SKM-1 treated with dmso at 0.1 percent for 144 hours (cell line): ENCODE results near the gene MCTP1.

Experiments used
- DNase-seq: peaks from one replicate; lab custom pipeline; 2025; ENCODE audit not compliant: unreplicated experiment; lab: John Stamatoyannopoulos, UW

The MCTP1 gene

DNA sequence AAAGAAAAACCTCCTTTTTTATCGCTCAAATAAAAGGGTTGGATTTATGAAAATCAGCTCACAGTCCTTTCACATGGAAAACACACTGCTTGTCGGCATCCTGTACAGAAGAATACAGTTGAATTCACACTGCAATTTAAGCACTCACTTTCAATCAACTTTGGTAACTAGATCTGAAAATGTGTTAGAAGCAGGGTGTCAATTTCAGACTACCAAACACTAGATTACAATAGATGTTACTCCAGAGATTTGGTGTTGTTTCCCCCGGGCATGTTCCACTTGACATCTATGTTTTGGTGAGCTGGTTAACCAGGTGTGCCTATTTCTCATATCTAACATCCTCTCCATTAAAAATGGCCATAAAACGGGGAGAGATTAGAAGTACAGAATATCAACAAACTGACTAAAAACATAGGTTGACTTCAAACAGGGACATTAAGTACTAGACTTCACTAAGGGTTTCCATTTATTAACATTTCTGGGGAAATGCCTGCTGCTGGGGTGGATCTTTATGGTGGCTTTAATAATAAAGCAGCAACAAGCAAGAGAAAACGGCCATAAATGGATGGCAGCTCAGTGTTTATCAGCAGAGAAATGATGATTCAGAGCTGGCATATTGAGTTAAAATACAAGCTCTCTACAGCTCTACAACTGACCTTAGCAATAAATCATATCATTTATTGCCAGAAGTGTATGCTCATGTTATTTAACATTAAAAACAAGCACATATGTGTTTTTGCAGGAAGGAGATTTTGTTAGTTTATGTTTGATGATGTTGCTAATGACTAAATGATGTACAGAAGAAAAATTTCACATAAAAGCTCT is 507.6 kb downstream of the MCTP1 start:
- DNase-seq = no peak

DNA sequence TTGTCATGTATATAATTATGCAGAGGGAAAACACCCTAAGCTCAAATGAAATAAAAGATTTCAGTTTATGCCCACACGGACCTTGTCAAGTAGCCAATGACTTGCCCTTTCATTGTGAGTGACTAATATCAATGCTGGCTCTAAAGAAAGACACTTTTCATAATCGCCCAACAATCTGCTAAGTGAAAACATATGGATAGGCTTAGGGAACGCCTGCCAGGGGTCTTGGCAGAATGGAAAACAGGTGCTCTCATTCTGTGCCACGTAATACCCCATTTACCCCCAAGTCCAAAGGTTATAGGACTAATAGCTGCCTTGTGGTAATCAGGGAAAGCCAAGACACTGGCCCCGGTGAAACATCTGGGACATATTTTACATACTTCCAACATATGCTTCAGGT is 508.7 kb downstream of the MCTP1 start:
- no peak for DNase-seq

DNA sequence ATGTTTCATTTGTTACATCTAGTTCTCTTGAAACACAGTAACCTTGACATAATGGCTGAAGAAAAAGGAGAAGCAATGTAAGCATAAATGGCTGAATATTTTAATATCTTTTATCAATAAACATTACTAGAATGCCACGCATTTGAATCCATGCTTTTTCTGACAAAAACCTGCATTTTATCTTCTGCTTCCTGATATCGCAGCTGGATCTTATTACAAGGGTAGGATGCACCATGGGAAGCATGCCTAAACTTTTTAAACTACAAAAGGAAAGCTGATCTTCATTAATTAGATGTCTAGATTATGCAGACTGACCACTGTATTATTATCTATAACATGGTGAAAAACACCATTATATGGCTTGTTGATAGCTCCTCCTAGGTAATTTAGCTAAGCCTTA is 509.8 kb downstream of the MCTP1 start:
- DNase-seq = no peak

DNA sequence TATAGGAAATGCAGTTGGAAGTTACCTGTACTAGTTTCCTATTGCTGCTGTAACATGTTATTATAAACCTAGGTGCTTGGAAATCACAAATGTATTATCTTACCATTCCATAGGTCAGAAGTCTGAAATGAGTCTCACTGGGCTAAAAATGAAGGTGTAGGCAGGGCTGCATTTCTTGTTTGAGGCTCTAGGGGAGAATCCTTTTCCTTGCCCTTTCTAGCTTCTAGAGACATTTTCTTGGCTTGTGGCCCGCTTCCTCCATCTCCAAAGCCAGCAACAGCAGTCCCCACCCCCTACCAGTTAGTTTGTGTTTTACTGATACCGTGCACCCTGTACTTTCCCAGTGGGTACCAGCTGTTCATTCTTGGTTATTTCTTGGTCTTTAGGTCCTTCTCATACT is 513.2 kb downstream of the MCTP1 start:
- no peak for DNase-seq

DNA sequence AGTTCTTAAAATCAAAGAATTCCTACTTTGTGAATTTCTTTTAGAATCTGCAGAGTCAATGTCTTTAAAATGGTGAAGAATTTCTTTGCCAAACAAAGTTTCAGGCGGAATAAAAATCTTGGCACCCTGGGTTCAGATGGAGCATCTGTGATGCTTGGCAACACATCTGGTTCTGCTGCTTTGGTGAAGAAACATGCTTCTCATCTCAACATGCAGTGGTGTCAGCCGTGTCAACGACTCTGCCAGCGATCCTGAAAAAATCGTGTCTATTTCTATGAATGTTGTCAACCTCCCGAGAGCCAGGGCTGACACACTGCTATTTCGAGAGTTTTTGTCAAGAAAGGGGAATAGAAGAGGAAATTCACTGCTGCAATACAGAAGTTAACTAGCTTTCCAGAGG is 514.9 kb downstream of the MCTP1 start:
- no peak for DNase-seq

DNA sequence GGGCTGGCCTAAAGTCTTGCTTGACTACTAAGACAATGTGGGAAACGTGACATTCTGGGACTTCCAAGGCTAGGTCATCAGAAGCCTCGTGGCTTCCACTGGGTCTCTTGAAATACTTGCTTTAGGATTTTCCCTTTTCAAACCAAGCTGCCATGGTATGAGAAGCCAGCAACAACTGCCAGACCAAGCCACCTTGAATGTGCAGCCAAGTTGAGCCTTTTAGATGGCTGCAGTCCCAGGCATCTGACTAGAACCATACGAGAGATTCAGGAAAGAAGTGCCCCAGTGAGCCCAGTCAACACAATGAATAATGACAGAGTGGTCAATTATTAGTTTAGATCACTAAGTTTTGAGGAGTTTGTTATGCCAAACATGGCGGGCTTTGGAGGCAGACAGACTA is 523.1 kb downstream of the MCTP1 start:
- DNase-seq = no peak

DNA sequence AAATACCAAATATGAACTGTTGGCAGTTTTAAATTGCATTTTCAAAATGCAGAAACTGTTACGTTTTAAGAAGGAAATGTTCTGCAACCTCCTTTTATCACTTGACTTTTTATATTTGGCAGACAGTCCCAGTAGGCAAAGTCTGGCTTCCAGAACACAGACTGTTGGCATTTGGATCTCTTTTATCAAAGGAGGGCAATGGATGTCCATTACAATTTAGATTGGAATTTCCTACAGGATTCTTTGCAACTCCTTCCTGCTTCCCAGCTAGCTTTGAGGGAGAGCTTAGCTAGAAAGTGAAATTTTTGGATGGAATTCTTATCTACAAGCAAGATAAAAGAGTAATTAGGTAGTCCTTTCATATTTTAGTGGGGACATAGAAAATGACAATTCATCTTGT is 523.8 kb downstream of the MCTP1 start:
- no peak for DNase-seq

DNA sequence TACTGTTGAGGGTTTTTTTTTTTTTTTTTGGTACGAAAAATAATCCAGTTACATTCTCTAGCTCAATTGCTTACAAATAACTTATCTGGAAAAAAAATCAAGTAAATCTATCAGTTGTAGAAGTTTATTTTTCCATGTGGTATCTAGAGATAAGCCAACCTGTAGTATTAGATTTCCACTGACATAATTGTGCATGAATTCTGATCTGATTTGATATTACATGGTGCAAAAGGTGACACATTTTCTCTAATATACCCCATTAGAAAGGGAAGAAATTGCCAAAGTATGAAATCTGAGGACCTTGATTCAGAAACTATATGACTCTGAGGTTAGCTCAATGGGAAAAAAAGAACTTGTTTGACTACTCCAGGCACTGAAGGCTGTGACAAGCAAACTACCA is 524.9 kb downstream of the MCTP1 start:
- DNase-seq = no peak

DNA sequence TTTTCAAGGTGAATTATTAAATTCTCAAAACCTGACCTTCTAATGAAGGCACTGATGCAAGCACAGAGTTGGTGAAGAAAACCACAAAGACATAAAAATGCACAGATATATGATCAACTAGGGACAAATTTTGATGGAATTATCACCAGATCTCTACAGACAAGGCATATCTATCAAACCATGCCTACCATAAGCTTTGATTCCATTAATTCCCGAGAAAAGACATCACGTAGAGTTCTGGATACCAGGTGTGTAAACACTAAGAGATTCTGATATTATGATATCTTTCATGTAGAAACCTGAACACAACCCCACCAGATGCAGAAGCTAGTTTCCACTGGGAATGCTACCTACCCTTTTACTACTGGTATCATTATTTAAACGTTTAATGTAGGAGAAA is 525.9 kb downstream of the MCTP1 start:
- no peak for DNase-seq

DNA sequence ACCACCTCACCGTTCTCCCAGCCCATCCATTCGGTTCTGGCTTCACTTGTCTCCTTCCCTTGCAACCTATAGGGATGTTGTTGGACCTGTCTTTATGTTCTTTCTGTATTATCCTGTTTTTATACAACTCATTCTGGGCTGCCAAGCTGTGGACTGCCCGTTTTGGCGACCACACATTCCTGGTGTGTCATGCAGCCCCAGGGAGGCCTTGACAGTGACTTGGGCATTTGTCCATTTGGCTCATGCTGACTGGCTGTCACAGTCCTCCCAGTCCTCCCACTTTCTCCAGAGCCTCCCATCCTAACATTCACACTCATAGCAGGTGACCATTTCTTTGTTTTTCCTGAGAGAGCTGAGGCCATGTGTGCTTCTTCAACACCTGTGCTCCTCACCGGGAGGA is 530.1 kb downstream of the MCTP1 start:
- DNase-seq = no peak

DNA sequence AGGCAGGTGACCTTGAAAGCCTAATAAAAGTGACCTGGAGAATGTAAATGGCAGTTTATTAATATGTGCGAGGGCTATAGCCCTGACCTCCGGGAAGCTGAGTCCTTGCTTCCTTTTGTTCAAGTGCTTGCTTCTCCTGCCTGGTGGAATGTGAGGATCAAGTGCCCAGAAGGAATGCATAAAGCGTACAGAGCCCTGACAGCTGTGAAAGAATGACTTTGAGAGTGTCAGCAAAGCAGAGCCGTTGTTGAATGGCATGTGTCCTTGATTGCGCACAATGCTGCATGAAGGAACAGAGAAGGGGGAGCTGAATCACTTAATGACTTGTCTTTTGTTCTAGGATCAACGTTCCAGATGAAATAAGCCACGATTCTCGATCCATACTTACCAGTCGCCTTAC is 533.4 kb downstream of the MCTP1 start:
- no peak for DNase-seq

DNA sequence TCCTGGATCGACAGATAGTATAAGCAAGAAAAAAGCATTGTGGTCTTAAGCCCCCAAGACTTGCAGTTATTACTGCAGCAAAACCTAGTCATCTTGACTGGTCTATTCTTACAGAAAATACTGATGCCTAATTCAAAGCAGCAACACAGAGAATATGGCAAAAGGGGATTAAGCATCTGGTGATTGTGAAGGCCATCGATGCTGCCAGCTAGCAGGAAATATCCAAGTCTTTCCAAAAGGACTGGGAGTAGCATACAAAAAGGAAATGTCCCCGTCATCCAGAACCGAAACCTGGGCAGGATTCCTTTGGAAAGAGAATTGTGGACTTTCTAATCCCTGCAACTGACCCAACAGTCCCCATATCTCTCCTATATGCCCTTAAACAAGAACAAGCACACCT is 534.2 kb downstream of the MCTP1 start:
- DNase-seq = no peak

DNA sequence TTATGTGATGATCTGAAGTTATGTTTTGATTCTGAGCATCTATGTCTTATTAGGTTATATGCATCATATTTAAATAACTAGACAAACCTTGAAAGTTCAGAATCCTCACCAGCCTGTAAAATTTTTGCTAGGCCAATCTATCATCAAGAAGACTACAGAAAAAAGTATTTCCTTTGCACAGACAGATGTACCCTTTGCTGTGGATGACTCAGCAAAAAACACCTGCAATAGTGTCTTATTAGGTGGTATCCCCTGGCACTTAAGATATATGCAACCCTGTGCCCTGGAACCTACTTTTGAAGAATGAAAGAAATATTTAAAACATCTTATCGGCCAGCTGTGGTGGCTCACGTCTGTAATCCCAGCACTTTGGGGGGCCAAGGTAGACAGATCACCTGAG is 535.9 kb downstream of the MCTP1 start:
- DNase-seq = no peak

DNA sequence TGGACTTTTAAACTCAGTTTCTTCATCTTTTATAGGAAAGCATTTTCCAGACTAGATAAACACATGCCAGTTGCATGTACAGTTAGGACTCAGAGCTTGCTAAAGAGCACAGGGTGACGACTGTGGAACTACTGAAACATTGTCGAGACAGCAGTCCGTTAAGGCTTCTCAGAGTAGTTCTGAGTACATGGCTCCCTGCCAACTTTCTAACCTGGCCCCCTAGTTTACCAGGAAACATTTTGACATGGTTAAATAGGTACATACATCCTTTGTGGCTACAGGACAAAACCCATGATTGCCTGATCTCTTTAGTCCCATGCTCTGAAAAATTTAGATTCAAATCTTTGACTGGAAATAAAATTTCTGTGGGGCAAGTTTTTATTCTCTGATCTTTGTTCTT is 536.7 kb downstream of the MCTP1 start:
- no peak for DNase-seq

DNA sequence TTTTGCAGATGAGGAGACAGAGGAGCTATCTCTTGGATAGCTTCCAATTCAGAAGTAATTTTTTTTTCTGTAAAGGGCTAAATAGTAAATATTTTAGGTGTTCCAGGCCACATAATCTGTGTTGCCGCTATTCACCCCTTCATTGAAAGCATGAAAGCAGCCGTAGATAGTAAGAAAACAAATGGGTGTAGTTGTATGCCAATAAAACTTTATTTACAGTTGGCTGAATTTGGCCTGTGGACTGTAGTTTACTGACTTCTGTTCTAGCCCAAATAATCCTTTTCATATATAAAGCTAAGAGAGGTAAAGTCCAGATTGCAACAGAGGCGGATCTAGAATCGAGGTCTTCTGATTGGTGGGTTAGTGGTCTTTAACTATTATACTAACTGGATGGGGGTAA is 537.5 kb downstream of the MCTP1 start:
- no peak for DNase-seq

DNA sequence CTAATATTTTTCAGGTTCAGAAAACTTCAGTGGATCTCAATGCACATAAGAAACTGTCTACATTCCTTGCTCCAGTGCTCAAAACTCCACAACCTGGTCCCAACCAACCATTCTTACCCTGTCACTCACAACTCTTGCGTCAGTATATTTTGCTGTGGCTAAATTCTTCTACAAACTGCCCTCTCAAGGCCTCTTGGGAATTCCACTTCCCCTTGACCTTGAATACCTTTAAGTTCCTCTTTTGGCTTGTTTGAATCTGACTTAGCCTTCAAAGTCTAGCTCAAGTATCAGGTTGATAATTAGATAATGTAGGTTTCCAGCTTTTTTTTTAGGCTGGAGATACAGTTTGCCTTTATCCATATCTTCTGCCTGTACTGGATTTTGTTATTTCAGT is 538.2 kb downstream of the MCTP1 start:
- DNase-seq = peak; percentile 92

DNA sequence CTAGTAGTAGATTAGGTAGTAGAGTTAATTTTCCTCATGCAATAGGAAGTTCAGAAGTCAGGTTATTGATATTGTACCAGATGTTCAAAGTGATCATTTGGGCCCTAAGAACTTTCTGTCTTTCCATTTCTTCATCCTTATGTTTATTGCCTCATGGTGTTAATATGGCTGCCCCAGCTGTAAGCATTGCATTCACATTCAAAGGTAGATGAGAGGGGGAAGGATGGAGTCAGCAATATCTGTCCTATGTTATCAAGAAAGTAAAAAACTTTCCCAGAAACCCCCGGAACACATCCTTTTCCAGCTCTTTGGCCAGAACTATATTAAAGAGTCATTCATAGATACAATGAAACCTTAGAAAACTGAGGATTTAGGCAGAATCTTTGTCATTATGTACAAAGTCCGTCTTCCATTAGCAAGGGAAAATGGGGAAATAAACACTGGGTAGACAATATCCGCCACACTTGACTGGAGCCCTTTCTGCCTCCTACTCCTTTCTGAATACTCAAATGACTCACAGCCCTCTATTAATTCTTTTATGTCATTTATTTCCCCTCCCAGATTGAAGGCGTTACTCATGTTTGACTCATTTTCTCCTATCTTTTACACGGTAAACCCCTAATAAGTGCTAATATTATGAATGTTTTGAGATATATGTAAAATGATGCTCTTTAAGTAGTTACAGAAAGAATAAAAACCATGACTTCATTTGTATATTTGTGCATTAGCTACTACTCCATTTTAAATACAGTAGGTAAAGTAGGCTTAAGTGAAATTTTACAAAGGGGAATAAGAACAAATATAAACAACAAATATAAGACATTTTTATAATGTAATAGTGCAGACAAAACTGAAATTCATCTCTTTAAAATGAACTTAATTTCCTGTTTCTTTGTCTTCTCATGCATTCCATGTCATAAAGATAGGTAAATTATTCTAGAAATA is 538.8 kb downstream of the MCTP1 start:
- DNase-seq = no peak

DNA sequence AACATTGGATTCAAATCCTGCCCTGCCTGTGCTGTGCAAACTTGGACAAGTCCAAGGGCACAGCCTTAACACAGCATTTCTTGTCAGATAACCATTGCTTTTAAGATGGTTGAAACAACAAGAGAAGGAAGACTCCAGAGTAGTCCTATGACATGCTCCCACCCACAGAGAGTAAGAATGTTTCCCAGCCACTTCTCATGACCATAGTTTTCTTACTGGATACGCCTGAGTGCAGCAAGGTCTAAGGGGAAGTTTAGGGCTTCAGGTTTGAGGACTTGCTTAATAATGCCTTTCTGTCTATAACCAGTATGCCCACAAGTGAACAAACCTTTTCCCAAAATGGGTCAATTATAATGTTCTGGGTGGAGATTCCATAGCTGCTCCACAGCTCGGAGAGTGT is 540.0 kb downstream of the MCTP1 start:
- DNase-seq = no peak

DNA sequence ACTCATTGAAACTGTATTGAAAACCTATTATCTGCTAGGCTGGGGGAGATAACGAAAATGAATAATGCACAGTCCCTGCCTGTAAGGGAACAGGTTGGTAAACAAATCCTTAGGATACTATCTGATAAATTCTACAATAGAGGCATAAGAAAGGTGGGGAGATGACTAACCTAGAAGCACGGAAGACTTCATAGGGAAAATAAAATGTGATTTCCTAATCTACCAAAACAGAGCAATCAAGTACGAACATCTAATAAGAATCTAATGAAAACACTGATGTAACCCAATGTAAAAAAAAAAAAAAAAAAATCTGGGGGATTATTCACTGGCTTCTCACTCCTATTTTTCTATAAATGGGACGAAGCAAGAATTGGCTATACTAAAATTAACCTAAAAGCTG is 542.0 kb downstream of the MCTP1 start:
- no peak for DNase-seq

DNA sequence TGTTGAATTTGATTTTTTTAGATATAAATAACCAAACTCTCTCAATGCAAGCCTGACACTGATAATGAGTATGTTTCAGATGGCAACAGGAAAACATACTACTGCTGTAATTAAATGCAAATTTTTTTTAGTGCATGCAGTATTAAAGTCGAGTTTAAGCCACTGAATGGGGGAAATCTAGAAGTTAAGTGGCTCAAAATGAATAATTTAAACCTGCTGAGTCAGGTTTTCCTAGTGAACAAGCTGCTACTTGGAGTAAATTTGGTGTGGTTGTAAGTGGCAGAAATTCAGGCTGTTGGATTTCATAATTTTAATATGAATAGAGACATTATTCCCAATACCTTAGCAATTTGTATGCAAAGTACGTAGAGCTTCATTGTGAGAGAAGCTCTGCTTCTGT is 544.6 kb downstream of the MCTP1 start:
- DNase-seq = no peak

DNA sequence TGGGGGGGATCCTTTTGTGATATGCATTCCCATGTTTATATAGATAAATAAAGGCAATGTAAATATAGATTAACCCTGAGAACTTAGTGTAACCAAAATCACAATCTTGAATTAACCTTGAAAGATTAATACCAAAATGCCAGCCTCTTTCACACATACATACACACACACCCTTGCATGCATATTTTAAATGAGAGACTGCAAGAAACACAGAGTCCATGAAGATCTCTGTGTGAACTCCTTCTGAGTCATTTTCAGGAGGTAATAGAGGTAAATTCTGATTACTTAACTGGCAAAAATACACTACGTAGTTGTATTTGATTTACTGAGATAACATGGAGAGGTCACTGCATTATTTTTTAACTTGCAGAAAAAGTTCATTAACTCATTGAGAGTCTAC is 548.4 kb downstream of the MCTP1 start:
- no peak for DNase-seq

DNA sequence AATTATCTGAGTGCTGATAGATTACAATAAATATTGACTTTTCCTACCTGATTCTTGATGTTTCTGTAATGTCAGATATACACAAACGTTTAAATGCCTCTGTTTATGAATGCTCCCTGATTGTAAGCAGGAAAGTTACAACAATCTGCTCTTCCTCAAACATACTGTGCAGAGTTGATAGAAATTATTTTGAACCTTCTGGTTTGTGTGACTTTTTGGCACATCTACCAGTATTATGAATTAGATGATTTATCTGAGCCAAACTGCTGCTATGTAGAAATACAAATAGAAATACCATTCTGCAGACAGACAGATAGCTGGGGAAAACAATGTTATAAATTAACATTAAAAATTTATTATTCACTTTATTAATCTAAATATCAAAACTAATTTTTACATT is 553.4 kb downstream of the MCTP1 start:
- no peak for DNase-seq
